ENCODE data around the gene KIAA0513.

DNA sequence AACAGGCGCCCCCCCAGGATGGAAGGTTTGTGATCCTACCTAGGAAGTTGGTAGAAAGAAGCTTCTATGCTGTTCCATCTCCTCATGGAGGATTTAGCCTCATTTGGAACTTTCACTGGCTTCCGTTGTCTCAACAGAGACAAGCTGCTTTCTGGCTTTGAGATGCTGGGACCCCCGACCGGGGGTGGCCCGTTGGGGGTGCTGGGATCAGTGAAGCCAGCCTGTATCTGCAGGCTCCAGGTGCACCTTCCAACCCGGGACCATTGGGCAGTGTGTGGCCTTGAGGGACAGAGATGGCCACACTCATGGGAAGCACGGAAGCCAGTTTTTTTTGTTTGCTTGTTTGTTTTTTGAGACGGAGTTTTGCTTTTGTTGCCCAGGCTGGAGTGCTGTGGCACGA is 69.3 kb downstream of the KIAA0513 start:
- TF ChIP-seq, protein P1, sequence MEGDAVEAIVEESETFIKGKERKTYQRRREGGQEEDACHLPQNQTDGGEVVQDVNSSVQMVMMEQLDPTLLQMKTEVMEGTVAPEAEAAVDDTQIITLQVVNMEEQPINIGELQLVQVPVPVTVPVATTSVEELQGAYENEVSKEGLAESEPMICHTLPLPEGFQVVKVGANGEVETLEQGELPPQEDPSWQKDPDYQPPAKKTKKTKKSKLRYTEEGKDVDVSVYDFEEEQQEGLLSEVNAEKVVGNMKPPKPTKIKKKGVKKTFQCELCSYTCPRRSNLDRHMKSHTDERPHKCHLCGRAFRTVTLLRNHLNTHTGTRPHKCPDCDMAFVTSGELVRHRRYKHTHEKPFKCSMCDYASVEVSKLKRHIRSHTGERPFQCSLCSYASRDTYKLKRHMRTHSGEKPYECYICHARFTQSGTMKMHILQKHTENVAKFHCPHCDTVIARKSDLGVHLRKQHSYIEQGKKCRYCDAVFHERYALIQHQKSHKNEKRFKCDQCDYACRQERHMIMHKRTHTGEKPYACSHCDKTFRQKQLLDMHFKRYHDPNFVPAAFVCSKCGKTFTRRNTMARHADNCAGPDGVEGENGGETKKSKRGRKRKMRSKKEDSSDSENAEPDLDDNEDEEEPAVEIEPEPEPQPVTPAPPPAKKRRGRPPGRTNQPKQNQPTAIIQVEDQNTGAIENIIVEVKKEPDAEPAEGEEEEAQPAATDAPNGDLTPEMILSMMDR (IDR thresholded peaks at IDR 0.05), result no peak
- no peak for TF ChIP-seq EZH2 (IDR thresholded peaks at IDR 0.05; ENCODE audit: borderline replicate concordance, insufficient read depth, low read depth, low read length, poor library complexity, severe bottlenecking)
